NCI-H2029 treated with DMSO at 0.1 percent for 48 hours (cell line): ENCODE data around the gene FGFBP1.

Source experiments
- DNase-seq: peaks from one replicate; lab custom pipeline; 2025; lab: John Stamatoyannopoulos, UW

FGFBP1 gene

DNA sequence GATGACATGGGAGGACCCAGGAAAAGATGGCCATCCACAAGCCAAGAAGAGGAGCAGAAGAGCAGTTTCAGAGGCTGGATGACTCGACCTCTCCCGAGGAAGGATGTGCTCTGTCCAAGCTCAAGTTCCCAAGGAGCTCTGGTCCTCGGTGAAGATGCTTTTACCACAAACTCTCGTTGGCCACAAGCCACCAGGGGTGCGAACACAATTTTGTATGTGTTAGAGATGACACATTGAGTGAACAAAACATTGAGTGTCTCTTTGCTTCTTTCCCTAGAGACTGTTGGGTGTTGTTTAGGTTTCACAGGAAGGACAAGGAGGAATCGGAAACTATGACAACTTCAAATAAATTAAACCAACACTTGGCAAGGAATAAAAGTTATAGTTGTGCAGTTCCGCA is 26.3 kb downstream of the FGFBP1 start:
- DNase-seq, result no peak

DNA sequence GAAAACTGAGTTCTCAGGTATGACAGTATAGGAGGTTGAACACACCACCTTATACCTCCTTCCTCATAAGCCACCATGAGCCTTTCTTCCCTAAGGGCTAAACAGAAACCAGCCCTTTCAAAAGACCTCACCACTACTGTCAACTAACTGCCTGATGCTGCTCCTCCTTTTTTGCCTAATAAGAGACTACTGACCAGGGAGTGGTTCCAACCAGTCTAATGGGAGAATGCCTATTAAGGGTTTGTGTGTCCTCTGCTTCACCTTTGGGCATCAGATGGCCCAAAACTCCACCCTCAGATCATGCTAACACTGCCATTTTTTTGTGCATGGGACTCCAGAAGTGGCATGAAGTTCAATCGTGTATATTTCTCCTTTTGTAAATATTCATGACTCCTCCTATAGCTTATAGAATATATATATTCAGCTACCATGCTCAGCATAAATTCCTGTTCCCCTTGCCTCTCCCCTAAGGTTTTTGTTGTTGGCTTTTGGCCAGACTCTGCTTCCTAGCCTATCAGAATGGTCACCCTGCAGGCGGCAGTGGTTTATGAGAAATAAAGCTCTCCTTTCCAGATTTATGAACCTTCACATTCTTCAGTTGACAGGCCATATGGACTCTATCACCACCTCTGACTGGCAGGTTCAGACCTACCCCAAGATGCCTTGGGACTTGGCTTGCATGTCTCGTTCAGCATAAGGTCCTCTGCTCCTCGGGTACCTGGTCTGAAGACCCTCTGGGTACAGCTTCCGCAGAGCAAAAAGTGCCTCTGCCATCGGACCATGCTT is 28.2 kb downstream of the FGFBP1 start:
- no peak for DNase-seq

DNA sequence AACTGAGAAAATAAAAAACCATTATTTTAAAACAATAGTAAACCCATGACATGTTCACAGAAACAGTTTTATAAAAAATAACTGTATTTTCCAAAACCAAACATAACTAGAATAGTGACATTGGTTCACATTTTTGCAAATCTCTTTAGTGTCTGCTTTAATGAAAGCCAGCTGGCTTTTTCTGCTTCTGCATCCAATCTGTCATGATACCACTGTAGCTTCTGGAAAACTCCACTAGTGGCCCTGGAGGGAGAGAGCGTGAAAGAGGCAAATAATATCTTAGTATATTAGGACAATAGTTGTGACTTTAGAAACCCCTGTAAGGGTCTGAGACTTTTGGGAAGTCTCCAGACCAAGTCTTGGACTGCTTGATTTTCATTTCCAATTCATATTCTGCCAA is 31.1 kb downstream of the FGFBP1 start:
- DNase-seq, result no peak

DNA sequence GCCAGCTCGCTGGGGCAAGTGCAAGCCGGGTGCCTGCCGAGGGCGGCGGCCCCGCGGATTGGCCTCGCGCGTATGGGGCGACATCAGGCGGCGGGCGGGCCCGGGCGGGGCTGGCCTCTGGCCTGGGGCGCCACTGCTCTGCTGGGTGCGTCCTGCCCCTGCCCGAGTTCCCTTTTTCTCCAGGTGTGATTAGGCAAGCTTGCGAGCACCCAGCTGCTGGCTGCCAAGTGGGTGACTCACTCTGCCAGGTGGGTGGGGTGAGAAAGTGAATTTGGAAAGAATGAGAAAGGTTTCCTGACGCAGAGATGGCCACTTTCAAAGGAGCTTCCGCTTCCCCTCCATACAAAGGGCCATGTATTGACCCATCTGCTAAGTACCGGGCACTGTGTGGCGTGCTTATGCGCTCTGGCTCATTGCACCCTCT is 32.5 kb downstream of the FGFBP1 start:
- peak; percentile 35 for DNase-seq

DNA sequence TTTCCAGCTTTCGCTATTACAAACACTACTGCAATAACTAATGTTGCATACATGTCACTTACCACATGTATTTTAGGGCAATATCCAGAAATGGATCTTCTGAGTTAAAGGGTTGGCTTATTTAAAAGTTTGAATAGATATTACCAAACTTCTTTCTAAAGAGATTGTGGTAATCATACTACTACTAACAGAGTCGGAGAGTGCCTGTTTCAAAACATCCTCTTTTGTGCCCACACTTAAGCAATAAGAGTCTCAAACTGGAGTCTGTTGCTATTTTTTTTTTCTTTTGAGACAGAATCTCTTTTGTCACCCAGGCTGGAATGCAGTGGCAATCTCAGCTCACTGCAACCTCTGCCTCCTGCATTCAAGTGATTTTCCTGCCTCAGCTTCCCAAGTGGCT is 35.8 kb downstream of the FGFBP1 start:
- DNase-seq, result no peak

DNA sequence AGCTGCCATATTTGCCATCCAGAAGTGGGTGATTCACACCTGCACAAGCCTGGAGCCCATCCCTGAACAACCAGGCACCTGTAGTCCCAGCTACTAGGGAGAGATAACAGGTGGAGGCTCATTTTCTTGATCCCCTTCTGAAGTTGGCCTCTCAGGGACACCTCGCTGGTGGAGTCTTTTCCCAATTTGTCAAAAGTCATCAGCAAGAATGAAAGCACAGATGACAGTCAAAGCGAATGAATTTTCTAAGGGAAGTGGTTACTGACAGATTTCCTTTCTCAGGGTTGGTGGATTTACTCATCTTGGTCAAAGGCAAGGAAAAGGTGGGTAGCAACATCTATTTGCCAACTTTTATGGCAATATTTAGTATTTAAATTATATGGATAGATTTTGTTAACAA is 36.5 kb downstream of the FGFBP1 start:
- no peak for DNase-seq

DNA sequence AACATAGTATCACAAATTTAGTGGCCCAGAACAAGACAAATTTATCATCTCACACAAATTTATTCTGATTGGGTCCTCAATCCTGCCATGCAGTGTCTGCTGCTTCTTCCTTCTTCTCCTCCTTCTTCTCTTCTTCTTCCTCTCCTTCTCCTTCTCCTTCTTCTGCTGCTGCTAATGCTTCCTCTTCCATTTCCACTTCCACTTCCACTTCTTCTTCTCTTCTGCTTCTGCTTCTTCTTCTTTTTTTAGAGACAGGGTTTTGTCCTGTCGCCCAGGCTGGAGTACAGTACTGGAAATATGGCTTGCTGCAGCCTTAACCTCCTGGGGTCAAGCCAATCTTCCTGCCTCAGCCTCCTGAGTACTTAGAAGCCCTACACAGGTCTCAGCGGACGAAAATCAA is 37.5 kb downstream of the FGFBP1 start:
- no peak for DNase-seq

DNA sequence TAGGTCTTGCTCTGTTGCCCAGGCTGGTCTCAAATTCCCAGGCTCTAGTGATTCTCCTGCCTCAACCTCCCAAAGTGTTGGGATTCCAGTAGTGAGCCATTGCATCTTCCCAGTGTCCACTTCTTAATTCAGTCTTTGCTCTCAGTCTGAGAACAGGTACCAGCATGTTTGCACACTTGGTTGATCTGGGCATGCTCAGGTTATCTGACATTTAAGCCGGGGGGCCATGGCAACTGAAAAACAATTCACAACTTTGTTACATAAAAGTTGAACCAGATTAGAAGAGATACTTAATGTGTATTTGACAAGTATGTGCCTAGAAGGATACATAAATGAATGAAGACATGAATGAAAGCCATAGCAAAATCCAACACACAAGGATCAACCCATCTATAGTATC is 39.0 kb downstream of the FGFBP1 start:
- no peak for DNase-seq

DNA sequence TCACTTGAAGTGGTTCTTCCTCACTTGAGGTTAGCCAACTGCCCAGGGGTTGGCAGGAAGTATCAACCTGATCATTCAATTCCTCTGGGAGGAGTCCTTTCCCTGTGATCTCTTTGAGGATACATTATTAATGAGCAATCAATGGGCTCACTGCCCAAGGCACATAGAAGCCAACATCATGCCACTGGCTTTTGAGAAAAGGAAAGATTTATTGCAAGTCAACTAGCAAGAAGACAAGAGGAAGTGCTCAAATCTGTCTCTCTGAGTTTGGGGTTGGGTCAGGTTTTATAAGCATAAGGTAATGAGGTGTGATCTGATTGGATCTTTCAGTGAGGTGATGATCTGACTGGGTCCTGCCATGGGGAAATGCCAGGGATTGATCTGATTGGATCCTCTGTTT is 39.6 kb downstream of the FGFBP1 start:
- no peak for DNase-seq

DNA sequence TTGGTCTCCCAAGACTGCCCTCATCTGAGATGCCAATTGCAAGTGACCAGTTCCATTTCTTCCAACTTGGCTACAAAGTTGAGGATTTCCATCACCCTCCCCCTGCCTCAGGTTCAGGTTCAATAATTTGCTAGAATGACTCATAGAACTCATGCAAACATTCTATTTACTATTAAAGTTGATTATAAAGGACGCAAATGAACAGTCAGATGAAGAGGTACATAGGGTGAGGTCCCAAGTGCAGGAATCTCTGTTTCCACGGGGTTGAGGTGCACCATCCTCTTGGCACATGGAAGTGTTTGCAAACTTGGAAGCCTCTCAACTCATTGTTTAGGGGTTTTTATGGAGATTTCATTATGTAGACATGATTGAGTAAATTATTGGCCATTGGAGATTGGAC is 41.0 kb downstream of the FGFBP1 start:
- DNase-seq, result no peak

DNA sequence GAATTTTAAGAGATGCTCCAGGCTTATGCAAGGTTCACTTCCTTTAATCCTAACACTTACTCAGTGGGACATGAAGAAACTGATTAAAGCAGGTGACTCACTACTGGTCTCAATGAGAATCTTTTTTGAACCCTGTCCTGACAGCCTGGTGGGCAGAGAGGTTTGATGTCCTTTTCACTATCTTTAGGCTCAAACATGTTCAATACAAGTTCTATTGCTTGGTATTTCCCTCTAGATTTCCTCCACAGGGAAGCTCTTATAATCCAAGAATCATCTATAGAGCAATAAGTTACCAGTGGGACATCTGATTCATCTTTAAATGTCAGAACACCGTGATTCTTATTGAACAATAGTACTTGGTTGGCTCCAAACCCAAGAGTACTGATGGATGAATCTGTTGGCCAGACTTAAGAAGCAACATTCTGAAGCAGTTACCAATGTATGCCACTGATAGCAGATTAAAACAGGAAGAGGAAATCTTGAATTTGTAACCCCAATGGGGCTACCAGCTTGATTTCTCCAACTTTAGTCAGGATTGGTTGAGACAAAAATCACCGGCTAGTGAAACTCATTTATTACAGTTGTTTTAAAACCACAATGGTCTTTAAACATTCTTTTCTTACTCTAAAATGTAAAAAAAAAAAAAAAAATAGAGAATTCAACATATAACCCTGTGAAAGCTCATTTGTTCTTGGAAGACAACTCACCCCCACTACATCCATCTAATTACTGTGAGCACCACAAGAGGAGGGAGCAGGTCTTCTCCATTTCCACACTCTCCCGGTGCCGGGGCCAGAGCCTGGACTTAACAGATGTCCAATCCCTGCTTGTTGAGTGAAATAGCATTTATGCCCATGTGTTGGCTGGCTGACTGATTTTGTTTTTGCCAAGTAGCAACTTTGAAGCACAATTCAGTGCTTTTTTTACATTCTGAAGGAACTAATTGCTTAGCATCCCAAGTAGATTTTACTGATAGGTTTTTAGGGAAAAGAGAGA is 43.3 kb downstream of the FGFBP1 start:
- DNase-seq, result no peak

DNA sequence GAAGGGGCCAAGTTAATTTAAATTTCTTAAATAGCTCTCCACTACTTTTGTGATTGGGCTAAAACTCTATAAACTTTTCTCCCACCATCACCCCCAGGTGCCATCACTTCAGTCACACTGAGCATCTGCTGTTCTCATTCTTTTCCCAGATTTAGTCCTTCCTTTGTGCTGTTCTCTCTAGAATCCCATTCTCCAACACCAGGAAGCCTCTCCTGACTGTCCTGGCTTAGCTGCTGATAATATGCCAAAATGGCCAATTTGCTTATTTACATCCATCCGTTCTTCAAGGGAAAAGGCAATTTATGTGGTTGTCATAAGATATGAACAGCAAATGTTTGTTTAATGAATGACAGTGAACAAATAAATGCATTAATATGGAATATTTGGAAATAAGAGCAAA is 44.1 kb downstream of the FGFBP1 start:
- no peak for DNase-seq

DNA sequence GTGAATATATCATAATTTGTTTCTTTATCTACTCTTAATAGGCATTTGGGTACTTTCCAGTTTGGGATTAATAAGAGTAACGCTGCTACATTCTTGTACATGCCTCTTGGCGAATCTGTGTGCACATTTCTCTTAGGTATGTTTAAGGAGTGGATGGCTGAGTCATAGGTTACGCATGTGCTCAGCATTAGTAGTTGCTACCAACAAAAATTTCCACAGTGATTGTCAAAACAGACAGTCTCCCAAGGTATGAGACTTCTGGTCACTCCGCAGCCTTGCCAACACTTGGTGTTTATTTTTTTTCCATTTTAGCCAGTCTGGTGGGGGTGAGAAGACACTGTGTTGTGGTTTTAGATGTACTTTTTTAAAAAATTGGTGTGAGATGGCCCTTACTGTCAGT is 44.6 kb downstream of the FGFBP1 start:
- DNase-seq, result no peak

DNA sequence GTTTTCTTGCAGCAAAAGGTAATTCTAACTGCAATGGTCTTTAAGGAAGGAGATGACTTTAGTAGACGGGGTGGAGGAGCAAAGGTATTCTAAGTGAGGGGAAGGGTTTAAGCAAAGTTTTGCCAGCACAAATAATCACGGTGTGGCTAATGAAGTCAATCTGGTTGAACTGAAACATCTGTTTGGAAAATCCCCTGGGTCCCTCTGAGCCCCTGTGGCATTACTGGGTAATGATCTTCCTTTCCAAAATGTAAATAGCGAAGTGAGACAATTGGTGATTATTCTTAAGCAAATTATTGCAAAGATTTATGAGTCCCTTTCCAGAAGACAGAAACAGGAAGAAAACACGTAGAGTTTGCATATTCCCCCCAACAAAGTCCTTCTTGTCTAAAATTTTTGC is 47.2 kb downstream of the FGFBP1 start:
- no peak for DNase-seq

DNA sequence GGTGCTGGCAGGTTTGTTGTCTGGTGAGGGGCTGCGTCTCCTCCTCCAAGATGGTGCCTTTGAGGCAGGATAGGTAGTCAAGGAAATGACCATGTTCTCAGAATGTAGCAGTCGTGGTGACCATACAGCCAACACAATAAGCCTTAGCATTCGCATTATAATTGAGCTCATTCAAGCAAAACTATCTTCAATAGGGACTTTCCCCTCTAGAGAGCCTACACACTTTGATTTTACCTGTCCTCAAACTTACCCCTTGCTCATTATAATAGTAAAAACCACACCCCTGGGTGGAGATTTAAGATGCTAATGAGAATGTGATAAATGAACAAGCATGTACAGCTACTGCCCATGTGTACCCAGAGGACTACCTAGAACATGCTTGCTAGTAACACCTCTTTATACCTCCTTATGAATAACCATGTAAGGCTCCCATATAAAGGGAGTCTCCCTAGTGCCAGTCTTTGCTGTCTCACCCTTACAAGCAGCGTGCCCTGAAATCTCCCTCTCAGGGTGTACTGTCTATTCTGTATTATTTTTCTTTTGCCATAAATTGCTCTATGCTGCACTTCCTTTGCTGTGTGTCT is 48.2 kb downstream of the FGFBP1 start:
- no peak for DNase-seq

DNA sequence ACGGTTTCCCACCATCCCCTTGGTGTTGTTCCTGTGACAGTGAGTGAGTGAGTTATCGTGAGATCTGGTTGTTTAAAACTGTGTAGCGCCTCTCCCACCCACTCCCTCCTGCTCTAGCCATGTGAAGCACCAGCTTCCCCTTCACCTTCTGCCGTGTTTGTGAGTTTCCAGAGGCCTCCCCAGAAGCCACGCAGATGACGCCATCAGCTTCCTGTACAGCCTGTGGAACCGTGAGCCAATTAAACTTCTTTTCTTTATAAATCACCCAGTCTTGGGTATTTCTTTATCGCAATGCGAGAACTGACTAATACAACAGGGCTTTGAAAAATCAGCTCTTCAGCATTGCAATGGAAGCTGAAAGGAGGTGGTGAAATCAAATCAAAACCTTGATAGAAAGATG is 50.0 kb downstream of the FGFBP1 start:
- DNase-seq, result no peak
